Smooth muscle cell of the brain vasculature (primary cell): ENCODE measurements around the gene MUC5B.

Experiments
- DNase-seq: peaks from one replicate; pipeline ENCODE4 v3.0.0-alpha.2; 2012; ENCODE audit warnings: low read depth, low spot score

Gene MUC5B

DNA sequence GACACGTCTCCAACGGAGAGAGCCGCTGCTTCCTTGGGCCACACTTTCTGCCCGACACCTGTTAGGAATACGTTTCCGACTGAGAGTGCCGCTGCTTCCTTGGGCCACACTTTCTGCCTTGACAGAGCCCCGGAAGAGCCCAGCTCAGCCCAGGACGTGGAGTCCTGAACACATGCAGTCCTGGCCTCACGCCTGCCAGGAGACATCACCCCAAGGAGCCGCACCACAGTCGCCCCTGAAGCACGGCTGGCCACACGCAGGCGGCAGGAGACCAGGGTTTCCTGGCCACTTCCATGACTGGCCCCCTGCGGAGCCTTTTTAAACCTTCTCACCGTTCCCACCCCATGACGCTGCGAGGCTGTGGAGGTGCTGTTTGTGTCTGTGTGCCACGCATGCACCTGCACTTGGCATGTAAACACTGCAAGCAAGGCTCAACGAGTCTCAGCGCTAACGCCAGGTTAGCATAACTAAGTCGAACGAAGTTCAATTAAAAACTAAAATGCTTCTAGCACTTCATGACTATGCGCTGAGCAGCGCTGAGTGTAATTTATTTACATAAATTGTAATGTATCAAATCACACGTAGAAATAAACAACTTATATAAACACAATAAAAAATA, 77.8 kb downstream of the MUC5B start:
- DNase-seq, result no peak

DNA sequence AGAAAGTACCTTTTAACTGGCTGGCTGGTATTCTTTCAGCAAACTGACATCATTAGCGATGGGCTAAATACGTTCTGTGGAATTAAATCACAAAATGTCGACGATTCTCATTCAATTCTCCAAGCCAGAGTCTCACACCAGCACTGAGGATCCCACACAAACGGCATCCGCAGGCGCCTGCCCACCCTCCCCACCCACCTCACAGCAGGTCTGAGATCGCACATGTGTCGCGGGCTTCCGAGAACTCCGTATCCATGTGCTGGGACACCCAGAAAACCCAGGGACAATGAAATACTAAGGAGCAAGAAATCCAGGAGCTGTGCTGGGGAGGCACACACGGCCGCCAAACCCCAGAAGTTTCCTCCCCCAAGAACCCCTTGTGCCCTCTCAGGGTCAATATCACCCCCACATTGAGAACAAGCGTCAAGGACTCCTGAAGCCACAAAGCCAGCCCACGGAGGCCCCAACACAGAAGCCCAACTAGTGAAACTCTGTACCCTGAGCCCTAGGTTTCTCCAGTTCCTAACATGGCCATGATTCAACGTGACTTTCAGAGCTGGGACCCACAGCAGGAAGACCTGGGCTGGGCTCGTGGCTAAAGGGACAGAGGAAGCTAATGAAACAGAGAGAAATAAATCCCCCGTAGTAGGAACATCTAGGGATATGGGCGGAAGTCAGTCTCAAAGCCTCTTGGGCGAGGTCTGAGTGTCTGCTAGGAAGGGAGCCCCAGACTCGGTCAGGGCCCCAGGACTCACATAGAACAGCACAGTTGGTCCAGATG, 78.5 kb downstream of the MUC5B start:
- DNase-seq, result no peak

DNA sequence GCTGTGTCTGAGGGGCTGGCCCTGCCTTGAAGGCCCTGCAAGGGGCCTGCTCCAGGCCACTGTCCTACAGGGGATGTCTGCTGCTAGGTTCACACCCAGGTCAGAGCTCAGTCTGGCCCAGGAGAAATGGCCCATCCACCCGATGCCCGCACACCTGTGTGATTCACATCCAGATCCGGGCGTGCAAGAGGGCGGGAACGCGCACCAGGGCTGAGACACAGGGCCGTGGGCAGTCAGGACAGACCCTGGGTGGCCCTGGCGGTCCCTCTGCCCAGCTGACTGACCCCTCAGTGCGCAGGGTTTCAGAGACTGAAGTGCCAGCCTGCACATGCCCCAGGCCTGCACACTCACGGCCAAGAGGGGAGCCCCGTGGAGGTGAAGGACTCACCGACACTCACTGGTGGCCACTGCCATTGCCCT, 79.2 kb downstream of the MUC5B start:
- no peak for DNase-seq

DNA sequence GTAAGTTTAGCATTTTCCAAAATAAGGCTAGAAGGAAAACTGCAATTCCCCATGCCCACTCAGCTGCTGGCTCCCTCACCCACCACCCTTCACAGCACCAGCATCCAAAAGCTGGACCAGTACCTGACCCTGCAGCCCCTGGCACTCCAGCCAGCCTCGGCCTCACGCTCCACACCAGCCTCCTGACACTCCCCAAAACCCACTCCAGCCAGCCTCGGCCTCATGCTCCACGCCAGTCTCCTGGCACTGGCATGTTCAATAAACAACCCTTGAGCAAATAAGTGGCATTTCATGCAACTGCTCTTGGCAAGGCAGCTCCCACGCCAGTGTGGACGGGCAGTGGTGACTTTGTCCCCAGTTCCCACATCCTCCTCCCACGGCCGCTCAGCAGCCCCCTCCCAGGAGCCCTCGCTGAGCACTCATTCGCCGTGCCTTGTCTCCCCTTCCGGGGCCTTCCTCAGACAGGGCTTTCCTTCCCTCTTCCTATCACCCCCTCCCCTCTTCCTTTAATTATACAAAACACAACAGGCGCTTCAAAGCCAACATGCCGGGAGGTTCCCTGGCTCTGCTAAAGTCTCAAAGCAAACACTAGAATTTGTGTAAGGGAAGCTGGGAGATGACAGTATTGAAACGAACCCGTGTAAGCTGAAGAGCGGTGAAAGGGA, 79.7 kb downstream of the MUC5B start:
- no peak for DNase-seq

DNA sequence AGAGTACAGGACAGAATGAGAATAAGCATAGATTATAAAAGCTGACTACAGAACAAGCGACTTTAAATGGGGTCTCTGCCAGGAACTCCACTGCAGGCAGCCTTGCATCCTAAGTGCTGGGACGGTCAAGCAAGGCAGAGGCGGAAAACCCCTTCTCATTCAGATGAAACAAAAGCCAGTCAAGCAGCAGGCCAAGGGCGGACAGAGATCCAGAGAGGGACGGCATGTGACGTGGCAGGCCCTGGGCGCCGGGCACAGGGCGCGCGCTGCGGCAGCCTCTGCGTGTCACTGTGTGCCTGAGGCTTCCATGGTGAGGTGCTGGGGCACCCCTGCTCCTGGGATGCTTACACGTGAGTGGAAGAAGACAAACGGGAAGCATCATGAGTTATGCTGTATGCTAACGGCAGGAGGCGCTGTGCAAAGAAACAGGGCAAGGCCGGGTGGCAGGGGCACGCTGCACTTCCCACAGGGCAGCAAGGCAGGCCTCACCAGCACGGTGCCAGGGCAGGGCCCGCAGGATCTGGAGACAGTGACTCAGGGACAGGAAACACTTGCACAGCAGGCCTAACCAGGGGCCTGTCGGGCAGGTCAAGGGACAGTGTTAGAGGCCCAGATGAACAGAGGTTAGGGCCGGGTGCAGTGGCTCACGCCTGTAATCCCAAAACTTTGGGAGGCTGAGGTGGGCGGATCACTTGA, 80.4 kb downstream of the MUC5B start:
- no peak for DNase-seq

DNA sequence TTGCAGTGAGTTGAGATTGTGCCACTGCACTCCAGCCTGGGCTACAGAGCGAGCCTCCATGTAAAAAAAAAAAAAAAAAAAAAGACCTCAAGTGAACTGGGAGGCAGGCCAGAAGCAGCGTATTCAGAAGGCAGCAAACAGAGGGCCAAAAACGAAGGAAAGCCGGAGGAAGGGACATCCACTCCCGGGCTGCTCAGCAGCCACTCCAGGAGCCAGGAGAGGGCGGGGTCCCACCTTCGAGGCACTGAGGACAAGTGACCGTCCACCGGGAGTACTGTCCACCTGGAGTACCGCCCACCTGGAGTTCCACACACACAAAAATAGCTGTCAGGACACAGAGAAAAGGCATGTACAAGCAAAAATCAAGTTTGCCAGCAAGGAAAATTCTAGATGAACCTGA, 81.1 kb downstream of the MUC5B start:
- DNase-seq, result no peak

DNA sequence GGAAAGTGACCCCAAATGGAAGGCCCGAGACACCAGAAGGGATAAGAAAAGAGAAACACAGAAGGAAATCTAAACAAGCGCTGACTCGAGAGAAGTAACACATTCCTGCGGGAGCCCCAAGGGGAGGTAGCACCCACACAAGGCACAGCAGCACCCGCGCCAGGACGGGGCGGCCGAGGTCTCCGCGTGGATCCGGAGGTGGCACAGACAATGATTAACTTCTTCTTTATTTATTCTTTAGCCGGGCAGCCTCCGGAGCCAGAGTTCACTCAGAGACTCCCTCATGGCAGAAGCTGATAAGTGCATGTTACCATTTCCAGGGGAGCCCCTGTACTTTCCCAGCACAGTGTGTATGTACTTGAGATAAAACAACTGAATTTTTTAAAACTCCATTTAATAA, 81.5 kb downstream of the MUC5B start:
- DNase-seq, result no peak

DNA sequence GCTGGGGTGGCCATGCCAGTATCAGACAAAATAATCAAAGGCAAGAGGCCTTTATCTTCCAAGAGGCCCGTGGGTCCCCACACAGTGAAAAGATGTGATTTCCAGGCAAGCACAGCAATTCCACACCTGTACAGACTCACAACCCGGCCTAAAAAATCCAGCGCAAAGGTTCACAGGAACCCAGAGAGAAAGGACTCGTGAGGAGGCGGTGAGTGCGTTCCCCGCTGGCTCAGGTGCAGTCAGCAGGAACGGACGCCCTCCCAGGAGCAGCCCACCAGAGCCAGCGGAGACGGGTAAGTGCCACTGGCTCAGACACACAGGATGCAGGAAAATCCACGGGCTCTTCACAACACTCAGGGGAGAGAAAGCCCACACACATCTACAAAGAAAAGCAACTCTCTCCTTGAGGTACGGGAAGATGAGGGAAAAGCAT, 82.2 kb downstream of the MUC5B start:
- DNase-seq, result no peak

DNA sequence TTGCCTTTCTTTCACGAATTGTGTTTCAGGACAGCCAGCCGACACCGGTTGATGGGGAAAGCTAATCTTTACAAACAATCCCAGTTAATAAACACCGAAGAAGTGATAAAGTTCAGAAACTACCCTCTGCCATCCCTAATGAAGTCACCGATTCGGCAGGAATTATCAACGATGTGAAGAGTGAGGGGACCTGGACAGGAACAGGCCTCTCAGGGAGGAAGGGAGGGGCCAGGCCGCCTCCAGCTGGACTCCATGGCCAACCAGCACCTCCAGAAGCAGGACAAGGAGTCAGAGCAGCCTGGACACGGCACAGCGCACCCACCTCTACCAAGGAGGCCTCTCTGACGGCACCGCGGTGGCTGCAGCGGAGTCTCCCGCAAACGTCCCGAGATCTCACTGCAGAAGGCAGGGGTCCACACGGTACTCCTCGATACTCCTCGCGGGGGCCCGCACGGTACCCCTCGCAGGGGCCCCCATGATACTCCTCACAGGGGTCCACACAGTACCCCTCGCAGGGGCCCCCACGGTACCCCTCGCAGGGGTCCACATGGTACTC, 82.7 kb downstream of the MUC5B start:
- DNase-seq, result no peak

DNA sequence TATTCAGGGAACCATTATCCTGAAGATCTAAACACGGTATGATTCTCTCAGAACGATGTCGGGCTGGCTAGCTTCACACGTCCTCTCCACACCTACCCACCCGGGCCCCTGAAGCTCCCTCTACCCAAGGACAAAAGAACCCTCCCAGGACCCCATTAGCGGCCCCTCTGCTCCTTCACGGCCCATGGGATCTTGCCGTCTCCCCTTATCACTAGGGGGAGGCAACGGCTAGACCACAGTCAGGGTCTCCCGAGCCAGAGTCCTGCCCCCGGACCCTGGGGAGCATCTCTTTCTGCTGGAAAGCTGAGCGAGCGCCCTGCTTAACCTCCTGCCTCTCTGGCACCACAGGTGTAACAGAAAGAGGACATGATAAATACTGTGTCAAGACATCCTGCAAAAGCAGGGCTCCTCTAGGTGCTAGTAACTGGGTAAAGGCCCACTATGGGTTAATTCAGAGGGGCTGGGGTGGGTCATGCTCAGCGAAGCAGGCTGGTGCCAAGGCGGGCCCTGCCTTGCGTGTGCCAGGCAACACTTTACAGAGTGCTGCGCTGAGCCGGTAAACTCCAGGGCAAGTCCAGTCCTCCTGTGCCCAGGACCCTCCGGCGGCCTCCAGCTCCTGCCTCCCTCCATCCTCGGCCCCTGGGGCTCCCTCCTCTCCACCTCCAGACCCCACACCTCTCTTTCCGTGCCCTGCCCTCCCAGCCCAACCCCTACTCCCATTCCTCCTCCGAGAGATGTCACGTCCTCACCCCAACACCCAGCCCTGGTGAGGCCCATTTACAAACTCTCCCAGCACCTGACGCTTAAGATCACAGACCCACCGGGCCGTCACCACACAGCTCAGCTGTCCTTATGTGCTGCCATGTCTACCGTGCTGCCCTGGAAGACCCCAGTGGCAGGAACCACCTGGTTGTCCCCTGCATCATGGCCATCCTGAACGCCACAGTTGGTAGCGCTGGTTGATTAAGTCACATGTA, 83.6 kb downstream of the MUC5B start:
- no peak for DNase-seq

DNA sequence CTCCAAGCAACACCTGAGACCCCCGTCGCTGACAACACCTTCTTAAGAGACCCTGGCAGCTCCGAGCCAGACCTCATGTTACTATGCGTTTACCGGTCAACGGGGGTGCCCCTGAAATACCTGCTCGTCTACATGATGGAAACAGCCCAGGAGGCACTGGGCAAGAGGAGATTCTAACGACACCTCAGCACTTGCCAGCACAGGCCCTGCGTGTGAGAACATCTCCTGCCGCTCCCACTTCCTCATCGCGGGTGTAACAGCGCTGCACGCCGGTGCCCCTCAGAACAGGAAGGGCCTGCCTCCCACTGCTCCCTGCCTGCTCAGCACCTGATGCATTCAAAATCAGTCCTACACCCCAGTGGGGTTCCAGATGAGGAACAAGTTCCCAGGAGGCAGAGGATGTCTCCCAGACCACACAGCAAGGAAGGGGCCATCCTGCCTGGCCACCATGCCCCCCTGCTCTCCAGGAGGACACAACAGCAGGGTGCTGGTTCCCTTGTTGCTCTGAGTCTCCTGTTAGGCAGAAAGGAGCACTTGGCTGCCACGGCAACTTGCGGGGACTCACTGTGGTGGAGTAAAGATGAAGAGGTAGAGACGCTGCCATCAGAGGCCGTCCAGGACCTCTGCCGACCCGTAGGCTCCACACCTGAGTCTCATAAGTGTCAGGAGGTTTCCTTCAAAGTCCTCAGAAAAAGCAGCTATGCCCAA, 84.5 kb downstream of the MUC5B start:
- DNase-seq, result no peak

DNA sequence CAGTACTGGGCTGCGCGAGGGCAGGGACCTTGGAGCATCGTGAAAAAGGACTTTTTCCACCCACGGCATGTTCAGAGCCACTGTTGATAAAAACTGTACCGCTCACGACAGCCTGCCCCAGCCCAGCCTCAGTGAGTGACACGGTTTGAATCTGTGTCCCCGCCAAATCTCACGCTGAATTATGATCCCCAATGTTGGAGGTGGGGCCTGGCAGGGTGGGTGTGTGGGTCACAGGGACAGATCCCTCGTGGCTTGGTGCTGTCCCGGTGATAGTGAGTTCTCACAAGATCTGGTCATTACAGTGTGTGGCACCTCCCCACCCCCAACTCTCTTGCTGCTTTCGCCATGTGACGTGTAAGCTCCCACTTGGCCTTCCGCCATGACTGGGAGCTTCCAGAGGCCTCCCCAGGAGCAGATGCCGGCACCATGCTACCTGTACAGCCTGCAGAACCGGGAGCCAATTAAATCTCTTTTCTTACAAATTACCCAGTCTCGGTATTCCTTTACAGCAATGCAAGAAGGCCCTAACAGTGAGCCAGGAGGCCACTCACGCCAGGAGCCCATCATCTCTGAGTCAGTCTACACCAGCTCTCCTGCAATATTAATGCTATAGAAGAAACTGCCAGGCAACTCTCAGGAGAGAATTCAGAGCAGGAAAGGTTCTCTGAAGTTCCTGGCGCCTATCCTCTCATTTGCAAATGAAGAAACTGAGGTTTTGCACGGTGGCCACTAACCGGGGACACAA, 85.3 kb downstream of the MUC5B start:
- no peak for DNase-seq

DNA sequence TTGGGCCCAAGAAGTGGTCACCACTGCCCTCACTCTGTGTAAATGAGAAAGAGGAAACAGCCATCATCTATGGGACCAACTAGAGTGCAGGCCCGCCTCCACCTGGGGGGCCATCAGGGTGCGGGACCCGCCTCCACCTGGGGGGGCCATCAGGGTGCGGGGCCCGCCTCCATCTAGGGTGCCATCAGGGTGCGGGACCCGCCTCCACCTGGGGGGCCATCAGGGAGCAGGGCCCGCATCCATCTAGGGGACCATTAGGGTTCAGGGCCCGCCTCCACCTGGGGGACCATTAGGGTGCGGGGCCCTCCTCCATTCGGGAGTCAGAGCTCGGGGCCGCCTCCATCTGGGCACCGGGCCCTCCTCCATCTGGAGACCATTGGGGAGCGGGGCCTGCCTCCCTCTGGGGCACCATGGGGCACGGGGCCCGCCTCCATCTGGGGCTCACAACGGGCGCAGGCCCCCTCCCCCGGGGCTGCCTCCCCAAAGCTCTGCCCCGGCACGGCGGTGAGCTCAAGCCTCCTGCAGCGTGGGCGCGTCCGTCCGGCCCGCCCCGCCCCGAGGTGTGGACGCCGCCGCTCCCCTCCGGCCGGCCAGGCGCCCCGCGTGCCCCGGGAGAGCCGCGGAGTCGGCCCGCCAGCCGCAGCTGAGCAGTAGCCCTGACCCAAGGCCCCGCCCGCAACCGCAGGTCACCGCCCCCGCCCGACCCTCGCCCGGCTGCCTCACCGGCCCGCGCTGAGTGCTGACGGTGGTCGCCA, 86.1 kb downstream of the MUC5B start:
- no peak for DNase-seq

DNA sequence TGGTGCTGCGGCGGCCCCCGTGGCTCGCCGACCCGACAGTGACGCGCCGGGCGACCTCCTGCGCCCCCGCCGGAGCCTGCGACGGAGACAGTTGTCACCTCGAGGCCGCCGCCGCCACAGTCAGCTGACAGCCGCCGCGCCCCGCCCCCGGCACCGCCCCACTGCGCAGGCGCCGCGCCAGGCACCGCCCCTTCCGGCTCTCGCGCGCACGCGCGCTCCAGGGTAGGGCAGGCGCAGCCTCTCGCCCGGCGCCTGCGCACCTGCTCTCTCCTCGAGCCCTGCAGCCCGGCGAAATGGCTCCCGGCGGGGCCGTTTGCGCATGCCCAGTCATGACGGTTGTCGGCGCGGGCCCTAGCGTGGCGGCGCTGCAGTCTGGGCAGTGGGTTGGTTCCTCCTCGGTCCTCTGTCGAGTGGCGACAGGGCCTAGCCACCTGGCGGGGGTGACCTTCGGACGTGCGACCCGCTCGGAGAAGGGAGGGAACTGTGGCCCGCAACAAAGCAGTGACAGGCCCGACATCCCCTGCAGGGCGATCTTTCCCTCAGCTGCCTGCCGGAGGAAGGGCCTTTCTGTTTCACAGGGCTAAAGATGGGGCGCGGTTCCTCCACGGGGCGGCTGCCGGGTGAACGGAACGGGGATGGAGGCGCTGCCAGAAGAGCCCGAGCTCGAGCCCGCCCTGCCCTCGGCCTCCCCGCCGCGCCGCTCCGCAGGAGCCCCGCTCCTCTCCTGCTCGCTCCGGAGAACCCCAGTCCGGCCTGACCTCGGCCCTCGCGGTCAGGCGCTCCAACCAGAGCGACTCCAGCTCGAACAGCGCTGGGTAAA, 86.8 kb downstream of the MUC5B start, which contains the start of gene TOLLIP:
Gene TOLLIP (minus strand): TSS at position 135 of the 820 bp plus-strand sequence. CDS start 134 bp downstream, at position 1.
- peak; percentile 77 for DNase-seq

DNA sequence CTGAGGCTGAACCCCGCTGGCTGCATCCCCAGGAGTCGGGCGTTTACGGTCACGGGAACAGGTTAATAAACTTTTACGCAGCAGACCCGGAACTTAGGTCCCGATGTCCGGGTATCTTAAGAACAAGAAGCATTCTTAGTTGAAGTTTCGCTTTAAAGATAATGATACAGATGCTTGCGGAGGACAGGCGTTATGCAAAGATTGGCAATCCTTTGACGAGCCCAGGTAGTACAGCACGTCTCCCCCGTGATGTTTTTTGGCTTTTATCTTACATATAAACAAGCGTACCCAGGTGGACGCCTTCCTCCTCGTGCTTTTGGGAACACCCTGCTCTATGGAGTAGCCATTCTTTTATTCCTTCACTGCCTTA, 87.4 kb downstream of the MUC5B start:
- DNase-seq, result no peak

DNA sequence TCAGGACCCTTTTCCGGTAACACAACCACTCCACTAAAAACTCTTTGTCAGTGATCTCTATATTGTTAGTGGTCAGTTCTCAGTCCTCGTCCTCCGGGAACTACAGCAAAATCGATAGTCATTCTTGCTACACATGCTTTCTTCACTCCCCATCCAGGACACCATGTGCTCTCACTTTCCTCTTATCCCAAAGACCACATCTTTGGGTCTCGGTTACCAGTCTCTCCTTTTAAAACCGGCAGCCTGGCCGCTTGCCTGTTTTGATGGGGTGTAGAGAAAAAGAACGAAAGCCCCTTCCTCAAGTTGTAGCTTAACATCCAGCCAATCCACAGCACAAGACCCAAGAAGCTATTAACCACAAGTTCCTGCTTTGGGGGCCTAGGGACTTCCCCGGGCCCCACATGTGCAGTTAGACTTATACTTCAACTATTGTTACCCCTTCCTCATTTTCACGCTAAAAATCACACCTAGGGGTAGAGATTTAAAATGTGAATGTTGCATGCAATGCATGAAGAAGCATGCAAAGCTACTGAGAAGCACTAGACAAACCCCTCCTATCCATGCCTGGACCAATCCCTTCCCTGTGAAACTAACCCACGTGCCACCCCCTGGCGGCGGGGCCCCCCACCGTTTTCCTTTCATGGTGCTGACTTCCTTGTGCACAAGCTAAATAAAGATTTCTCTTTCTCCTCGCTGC, 88.1 kb downstream of the MUC5B start:
- DNase-seq, result no peak
